ENCODE results near the gene CLCNKA. TPM values are rescaled to one million over a fixed set of nuclear protein-coding genes. Genes with fewer than 3 reads are reported as not detected.

The CLCNKA gene
- total and polyA plus RNA-seq, 4 donors: not detected

GRCh38 chr1:16026723-16027484, 5.1 kb downstream of the CLCNKA start:
- H3K4me1 ChIP-seq (ENCODE audit: control insufficient read depth in 4 of 4, insufficient read depth in 4 of 4, low read length in 3 of 4): peaks cover 3 to 20% (median 16%) of the 10 kb centered on the region in 4 donors
- TF ChIP-seq YY1 (IDR thresholded peaks at IDR 0.05): no peak
- no peak for TF ChIP-seq ATF3 (IDR thresholded peaks at IDR 0.05)
- no peak for TF ChIP-seq NR2F2 (IDR thresholded peaks at IDR 0.05)
- no peak for TF ChIP-seq RXRA (IDR thresholded peaks at IDR 0.05)
- no peak for TF ChIP-seq FOXA1 (IDR thresholded peaks at IDR 0.05)
- TF ChIP-seq RAD21 (IDR thresholded peaks at IDR 0.05): no peak
- no peak for TF ChIP-seq SP1 (IDR thresholded peaks at IDR 0.05)
- no peak for TF ChIP-seq TAF1 (conservative IDR thresholded peaks at IDR 0.05)
- TF ChIP-seq MAX (IDR thresholded peaks at IDR 0.05): no peak
- TF ChIP-seq HNF4G (IDR thresholded peaks at IDR 0.05): no peak
- no peak for TF ChIP-seq ZBTB33 (IDR thresholded peaks at IDR 0.05)
- TF ChIP-seq GABPA (IDR thresholded peaks at IDR 0.05 in 1 of 2, conservative IDR thresholded peaks at IDR 0.05 in 1 of 2): no peak
- no peak for TF ChIP-seq REST (IDR thresholded peaks at IDR 0.05)
- TF ChIP-seq CTCF (IDR thresholded peaks at IDR 0.05; ENCODE audit: low read depth, low read length, missing input control): no peak
- no peak for TF ChIP-seq EGR1 (IDR thresholded peaks at IDR 0.05; ENCODE audit: low read depth in 2 of 2)
- TF ChIP-seq JUND (IDR thresholded peaks at IDR 0.05): no peak
- TF ChIP-seq HNF4A (conservative IDR thresholded peaks at IDR 0.05): no peak
- no peak for TF ChIP-seq FOXA2 (IDR thresholded peaks at IDR 0.05)
- peaks cover 0 to 2% (median 0%) of the 10 kb centered on the region in 4 donors for H3K27me3 ChIP-seq (ENCODE audit: control insufficient read depth in 4 of 4, insufficient read depth in 4 of 4, low read length in 3 of 4)
- DNase-seq (ENCODE audit: low spot score): no peak
- H3K4me3 ChIP-seq (ENCODE audit: low read depth in 1 of 3, low read length in 3 of 3): no peak overlapping the region
- H3K36me3 ChIP-seq (ENCODE audit: control insufficient read depth in 4 of 4, insufficient read depth in 3 of 4, low read depth in 1 of 4, low read length in 3 of 4): no peaks in the 10 kb centered on the region
- no peak overlapping the region for H3K27ac ChIP-seq (ENCODE audit: low read depth in 1 of 2, low read length in 2 of 2)
- no peaks in the 10 kb centered on the region for H3K9me3 ChIP-seq (ENCODE audit: control insufficient read depth in 4 of 4, low read length in 3 of 4)
- no peak overlapping the region for H3K9ac ChIP-seq (ENCODE audit: low read depth in 1 of 2, low read length in 2 of 2)
- WGBS: 20% methylated on average over 33 of the region's 33 CpGs
